Gastrocnemius medialis (tissue), 4 donors: ENCODE data around the gene AGRP. TPM values are rescaled to one million over a fixed set of nuclear protein-coding genes. Genes with fewer than 3 reads are reported as not detected.

Source experiments
- ATAC-seq, 2 donors: fragments of 150-250 bp; one replicate each; pipeline ENCODE4 v1.9.1; 2016
- DNase-seq, 2 donors: peaks; one replicate each; pipeline ENCODE4 v3.0.0-alpha.2; 2019
- H3K27ac ChIP-seq, 4 donors: fragments of 200-600 bp; sonication (generic); 1 replicate in 1 of 4; 2 replicates in 3 of 4; pipeline ENCODE4 v1.5.1; 2016 to 2018; ENCODE audit warnings: mild to moderate bottlenecking in 2 of 4, moderate library complexity in 1 of 4
- H3K27me3 ChIP-seq, 3 donors: fragments of 200-600 bp; sonication (generic) in 2 of 3; 1 replicate in 1 of 3; 2 replicates in 2 of 3; pipeline versions ENCODE4 v1.5.1 to v1.6.0; 2016 to 2019; ENCODE audit warnings: mild to moderate bottlenecking in 1 of 3, moderate library complexity in 1 of 3
- H3K36me3 ChIP-seq, 2 donors: fragments of 200-600 bp; sonication (generic) in 1 of 2; one replicate each; pipeline ENCODE4 v1.5.1; 2017 to 2018
- H3K4me1 ChIP-seq, 2 donors: fragments of 200-600 bp; sonication (generic) in 1 of 2; one replicate each; pipeline ENCODE4 v1.5.1; 2016 to 2017; ENCODE audit warnings: mild to moderate bottlenecking in 2 of 2
- H3K4me3 ChIP-seq, 4 donors: fragments of 200-600 bp; sonication (generic) in 3 of 4; 1 replicate in 1 of 4; 2 replicates in 3 of 4; pipeline ENCODE4 v1.5.1; 2016 to 2019; ENCODE audit warnings: mild to moderate bottlenecking in 2 of 4
- H3K9me3 ChIP-seq, 3 donors: fragments of 200-600 bp; sonication (generic) in 2 of 3; 1 replicate in 1 of 3; 2 replicates in 2 of 3; pipeline ENCODE4 v1.5.1; 2016 to 2019
- POLR2A ChIP-seq, 2 donors: fragments of 450-650 bp; IDR thresholded peaks; one replicate each; pipeline ENCODE4 v1.6.1; 2017; ENCODE audit warnings: antibody characterized with exemption in 2 of 2, mild to moderate bottlenecking in 2 of 2, moderate library complexity in 2 of 2
- in situ Hi-C, 4 donors: fragments of 200-750 bp; cut with MboI; loops; one replicate each; pipeline versions ENCODE4 v1.15.0 to v1.8.0; 2017; ENCODE audit warnings: low sequenced_read_pairs in 4 of 4
- intact Hi-C: fragments of 100-400 bp; cut with DNase I; formaldehyde crosslinking; loops from one replicate; pipeline ENCODE4 v1.15.1; 2023; ENCODE audit warnings: low total_unique reads
- total RNA-seq, 4 donors: library from RNA; depleted of rRNA; stranded (reverse); fragments of >200 nt; gene quantifications; one replicate each; pipeline versions ENCODE4 v1.1.0 to v1.2.3, GENCODE V29; 2016
- TF ChIP-seq, protein P1 (sequence below), 5 experiments: fragments of 450-650 bp in 3 of 5; fragments of 200-600 bp in 2 of 5; sonication (generic) in 2 of 5; IDR thresholded peaks in 4 of 5; conservative IDR thresholded peaks in 1 of 5; 1 replicate in 4 of 5; 2 replicates in 1 of 5; pipeline ENCODE4 v1.5.1; 2016 to 2019; ENCODE audit warnings: antibody characterized with exemption in 5 of 5, mild to moderate bottlenecking in 3 of 5, moderate library complexity in 3 of 5

The AGRP gene
- total RNA-seq, 4 donors from 2014 or later = not detected

DNA sequence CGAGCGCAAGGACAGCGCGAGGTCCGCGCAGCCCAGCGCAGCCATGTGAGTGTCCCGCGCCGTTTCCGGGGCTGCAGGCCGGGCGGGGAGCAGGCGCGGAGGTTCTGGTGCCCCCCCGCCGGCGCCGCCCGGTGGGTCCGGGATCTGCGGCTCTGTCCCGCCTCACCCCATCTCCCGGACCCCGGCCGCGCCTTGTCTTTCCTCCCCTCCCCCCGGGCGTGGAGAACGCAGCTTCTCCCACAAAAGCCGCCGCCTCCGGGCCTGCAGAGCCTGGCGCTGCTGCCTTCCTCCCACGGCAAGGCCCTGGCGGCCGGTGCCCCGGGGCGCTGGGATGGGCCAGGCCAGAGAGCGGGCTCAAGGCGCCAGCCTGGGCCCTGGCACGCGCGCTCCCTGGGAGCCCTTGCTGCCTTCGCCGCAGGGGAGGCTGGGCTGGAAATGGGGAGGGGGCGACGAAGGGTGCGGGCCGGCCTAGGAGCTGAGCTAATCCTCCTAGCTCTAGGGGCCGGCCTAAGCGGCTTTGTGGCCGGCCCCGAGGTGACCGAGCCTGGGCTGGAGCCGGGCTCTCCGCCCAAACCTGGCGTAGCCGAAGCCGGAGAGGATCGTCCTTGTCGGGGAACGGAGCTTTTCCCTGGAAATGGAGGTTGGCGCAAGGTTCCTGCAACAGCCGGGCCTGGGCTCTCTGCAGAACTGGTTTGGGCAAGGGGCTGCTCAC lies 45.7 kb upstream of the AGRP start:
- intact Hi-C loops (loop anchor here (1.0 to 10.0 kb wide), 2 partner anchors 33 to 276 kb away; partner anchors contain the start of genes CTCF, RANBP10 and TSNAXIP1), in situ Hi-C loops (loop anchor here in 2 of 4 donors (10.0 kb wide), 2 partner anchors 126 to 136 kb away; partner anchors contain the start of genes ACD (in 1 of the 2), C16orf86 (in 1 of the 2), ENKD1 (in 1 of the 2) and PARD6A (in 1 of the 2))
- DNase-seq (no peak), ATAC-seq (peak; percentile 51 to 55)
- Histone ChIP-seq H3K27ac (peak overlapping the region; percentile 91 to 99 (median 93)), H3K4me3 (peak overlapping the region; percentile 77 to 97 (median 93)), H3K27me3 (no peaks in the 10 kb centered on the region), H3K9me3 (no peaks in the 10 kb centered on the region), H3K4me1 (peaks cover 16 to 28% of the 10 kb centered on the region in 2 donors), H3K36me3 (no peaks in the 10 kb centered on the region)
- TF ChIP-seq, protein P1, sequence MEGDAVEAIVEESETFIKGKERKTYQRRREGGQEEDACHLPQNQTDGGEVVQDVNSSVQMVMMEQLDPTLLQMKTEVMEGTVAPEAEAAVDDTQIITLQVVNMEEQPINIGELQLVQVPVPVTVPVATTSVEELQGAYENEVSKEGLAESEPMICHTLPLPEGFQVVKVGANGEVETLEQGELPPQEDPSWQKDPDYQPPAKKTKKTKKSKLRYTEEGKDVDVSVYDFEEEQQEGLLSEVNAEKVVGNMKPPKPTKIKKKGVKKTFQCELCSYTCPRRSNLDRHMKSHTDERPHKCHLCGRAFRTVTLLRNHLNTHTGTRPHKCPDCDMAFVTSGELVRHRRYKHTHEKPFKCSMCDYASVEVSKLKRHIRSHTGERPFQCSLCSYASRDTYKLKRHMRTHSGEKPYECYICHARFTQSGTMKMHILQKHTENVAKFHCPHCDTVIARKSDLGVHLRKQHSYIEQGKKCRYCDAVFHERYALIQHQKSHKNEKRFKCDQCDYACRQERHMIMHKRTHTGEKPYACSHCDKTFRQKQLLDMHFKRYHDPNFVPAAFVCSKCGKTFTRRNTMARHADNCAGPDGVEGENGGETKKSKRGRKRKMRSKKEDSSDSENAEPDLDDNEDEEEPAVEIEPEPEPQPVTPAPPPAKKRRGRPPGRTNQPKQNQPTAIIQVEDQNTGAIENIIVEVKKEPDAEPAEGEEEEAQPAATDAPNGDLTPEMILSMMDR (IDR thresholded peaks at IDR 0.05 in 4 of 5, conservative IDR thresholded peaks at IDR 0.05 in 1 of 5) = no peak
- TF ChIP-seq POLR2A (IDR thresholded peaks at IDR 0.05) = peak; percentile 82 to 85

- no peaks in the 10 kb centered on the region for H3K9me3 ChIP-seq
- no peaks in the 10 kb centered on the region for H3K36me3 ChIP-seq
- TF ChIP-seq POLR2A (IDR thresholded peaks at IDR 0.05) = no peak
- TF ChIP-seq, protein P1 (IDR thresholded peaks at IDR 0.05 in 4 of 5, conservative IDR thresholded peaks at IDR 0.05 in 1 of 5) = peak in 1 of 5 experiments; percentile 14
- no peaks in the 10 kb centered on the region for H3K27me3 ChIP-seq
- H3K4me3 ChIP-seq = peak within 1 kb of the TSS; percentile 77 to 97 (median 93)
- intact Hi-C loops = loop anchor here (1.0 to 10.0 kb wide), 2 partner anchors 34 to 276 kb away; partner anchors contain the start of genes CTCF, RANBP10 and TSNAXIP1
- DNase-seq = peak in 1 of 2 donors; percentile 59
- ATAC-seq = peak; percentile 57 to 64
- H3K27ac ChIP-seq = peak within 1 kb of the TSS; percentile 91 to 99 (median 93)
- in situ Hi-C loops = loop anchor here in 2 of 4 donors (10.0 kb wide), 2 partner anchors 126 to 136 kb away; partner anchors contain the start of genes ACD (in 1 of the 2), C16orf86 (in 1 of the 2), ENKD1 (in 1 of the 2) and PARD6A (in 1 of the 2)
- peaks cover 16 to 28% of the 10 kb centered on the region in 2 donors for H3K4me1 ChIP-seq
Observed at GRCh38 chr16:67528222-67528869, 45.0 kb upstream of the AGRP start, which contains the start of gene RIPOR1. Gene RIPOR1, plus strand, starts transcription at chr16:67528829. Its CDS starts 9,618 bp downstream, at chr16:67538447.

- Histone ChIP-seq H3K4me1 (peaks cover 18 to 27% of the 10 kb centered on the region in 2 donors), H3K36me3 (no peaks in the 10 kb centered on the region), H3K27ac (no peak overlapping the region), H3K4me3 (no peak overlapping the region), H3K27me3 (no peaks in the 10 kb centered on the region), H3K9me3 (no peaks in the 10 kb centered on the region)
- no peak for DNase-seq
- in situ Hi-C loops = loop anchor here in 2 of 4 donors (10.0 kb wide), 2 partner anchors 129 to 139 kb away; partner anchors contain the start of genes ACD (in 1 of the 2), C16orf86 (in 1 of the 2), ENKD1 (in 1 of the 2) and PARD6A (in 1 of the 2)
- no peak for ATAC-seq
- TF ChIP-seq POLR2A (IDR thresholded peaks at IDR 0.05) = no peak
- TF ChIP-seq, protein P1 (IDR thresholded peaks at IDR 0.05 in 4 of 5, conservative IDR thresholded peaks at IDR 0.05 in 1 of 5) = no peak
- intact Hi-C loops = loop anchor here (10.0 kb wide), 1 partner anchor 279 kb away; the partner anchor contains the start of genes RANBP10 and TSNAXIP1
Observed at GRCh38 chr16:67526149-67526791, 42.9 kb upstream of the AGRP start.
